ENCODE measurements around the gene TENM4. TPM values are rescaled to one million over a fixed set of nuclear protein-coding genes. Genes with fewer than 3 reads are reported as not detected.
A peak's percentile ranks its signal among the peaks of the same experiment; 100 is the strongest.
"Not testable (repeated sequence)": the region's sequence is repeated elsewhere in the genome, so short reads cannot be mapped to it uniquely, and the experiment has no call there.

Gene TENM4
- polyA plus RNA-seq, 4 donors: 19.1 to 29.5 (median 22.3) TPM

- no peak for DNase-seq (ENCODE audit: low read depth in 4 of 4, low spot score in 2 of 4)
Measured at GRCh38 chr11:79227308-79227707, 213.5 kb downstream of the TENM4 start.

GRCh38 chr11:79226126-79226525, 214.7 kb downstream of the TENM4 start:
- DNase-seq (ENCODE audit: low read depth in 4 of 4, low spot score in 2 of 4): no peak

- not testable (repeated sequence) for DNase-seq (ENCODE audit: low read depth in 4 of 4, low spot score in 2 of 4)
Measured at GRCh38 chr11:79222163-79222562, 218.7 kb downstream of the TENM4 start.

- DNase-seq (ENCODE audit: low read depth in 4 of 4, low spot score in 2 of 4): no peak
Measured at GRCh38 chr11:79221444-79222130, 219.2 kb downstream of the TENM4 start.

GRCh38 chr11:79220171-79220570, 220.7 kb downstream of the TENM4 start:
- DNase-seq (ENCODE audit: low read depth in 4 of 4, low spot score in 2 of 4): no peak

- no peak for DNase-seq (ENCODE audit: low read depth in 4 of 4, low spot score in 2 of 4)
Measured at GRCh38 chr11:79219186-79220045, 221.4 kb downstream of the TENM4 start.

- DNase-seq (ENCODE audit: low read depth in 4 of 4, low spot score in 2 of 4): peak in 1 of 4 donors; percentile 43
Measured at GRCh38 chr11:79212741-79213190, 228.1 kb downstream of the TENM4 start.

GRCh38 chr11:79209540-79210266, 231.1 kb downstream of the TENM4 start:
- DNase-seq (ENCODE audit: low read depth in 4 of 4, low spot score in 2 of 4): no peak

- no peak for DNase-seq (ENCODE audit: low read depth in 4 of 4, low spot score in 2 of 4)
Measured at GRCh38 chr11:79208126-79208525, 232.7 kb downstream of the TENM4 start.

- DNase-seq (ENCODE audit: low read depth in 4 of 4, low spot score in 2 of 4): no peak
Measured at GRCh38 chr11:79206951-79207350, 233.9 kb downstream of the TENM4 start.

- DNase-seq (ENCODE audit: low read depth in 4 of 4, low spot score in 2 of 4): no peak
Measured at GRCh38 chr11:79205786-79206185, 235.0 kb downstream of the TENM4 start.

- no peak for DNase-seq (ENCODE audit: low read depth in 4 of 4, low spot score in 2 of 4)
Measured at GRCh38 chr11:79201677-79202347, 239.0 kb downstream of the TENM4 start.

GRCh38 chr11:79200398-79201070, 240.3 kb downstream of the TENM4 start:
- DNase-seq (ENCODE audit: low read depth in 4 of 4, low spot score in 2 of 4): no peak

GRCh38 chr11:79199729-79200354, 241.0 kb downstream of the TENM4 start:
- DNase-seq (ENCODE audit: low read depth in 4 of 4, low spot score in 2 of 4): no peak

GRCh38 chr11:79198898-79199250, 242.0 kb downstream of the TENM4 start:
- DNase-seq (ENCODE audit: low read depth in 4 of 4, low spot score in 2 of 4): no peak

GRCh38 chr11:79198203-79198897, 242.5 kb downstream of the TENM4 start:
- no peak for DNase-seq (ENCODE audit: low read depth in 4 of 4, low spot score in 2 of 4)

- no peak for DNase-seq (ENCODE audit: low read depth in 4 of 4, low spot score in 2 of 4)
Measured at GRCh38 chr11:79196950-79197349, 243.9 kb downstream of the TENM4 start.

GRCh38 chr11:79195209-79195608, 245.6 kb downstream of the TENM4 start:
- no peak for DNase-seq (ENCODE audit: low read depth in 4 of 4, low spot score in 2 of 4)

GRCh38 chr11:79193663-79194310, 247.0 kb downstream of the TENM4 start:
- no peak for DNase-seq (ENCODE audit: low read depth in 4 of 4, low spot score in 2 of 4)
